GM19324 (cell line): ENCODE results near the gene CTRB1.
"Not testable (repeated sequence)": the region's sequence is repeated elsewhere in the genome, so short reads cannot be mapped to it uniquely, and the experiment has no call there.

ENCODE experiments used
- ATAC-seq: cut with Tn5 transposase; IDR thresholded peaks from one replicate; pipeline ENCODE4 v1.9.1; 2021; ENCODE audit warnings: mild to moderate bottlenecking, moderate library complexity; ENCODE audit not compliant: unreplicated experiment, low FRiP score

Gene CTRB1

GRCh38 chr16:75203667-75204409 is 14.9 kb upstream of the CTRB1 start:
- ATAC-seq, result no peak

- ATAC-seq, result no peak
Measured at GRCh38 chr16:75204410-75204758, 14.4 kb upstream of the CTRB1 start.

DNA sequence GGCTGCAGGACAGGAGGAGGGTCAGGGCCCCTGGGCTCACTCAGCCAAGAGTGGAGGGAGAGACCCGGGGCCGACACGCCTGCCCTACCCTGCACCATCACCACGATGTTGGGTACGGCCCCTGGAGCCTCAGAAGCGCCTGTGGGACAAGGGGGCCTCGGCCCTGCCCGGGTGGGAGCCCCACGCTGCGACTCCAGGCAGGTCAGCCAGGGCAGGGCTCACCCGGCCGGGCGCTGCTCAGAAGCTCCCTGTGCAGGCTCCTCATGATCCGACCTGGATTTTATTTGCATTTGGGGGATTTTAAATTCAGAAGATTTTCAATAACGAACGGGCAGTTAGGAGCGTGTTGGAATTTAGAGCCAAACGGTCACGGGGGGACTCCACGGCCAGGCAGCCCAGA is 13.9 kb upstream of the CTRB1 start:
- not testable (repeated sequence) for ATAC-seq

GRCh38 chr16:75205438-75205837 is 13.3 kb upstream of the CTRB1 start:
- not testable (repeated sequence) for ATAC-seq

- not testable (repeated sequence) for ATAC-seq
Measured at GRCh38 chr16:75205961-75206748, 12.6 kb upstream of the CTRB1 start.

- ATAC-seq, result no peak
Measured at GRCh38 chr16:75206749-75207451, 11.9 kb upstream of the CTRB1 start, which contains the start of gene CTRB2. Gene CTRB2, minus strand, starts transcription at chr16:75207161. Its CDS starts 20 bp downstream, at chr16:75207141.

DNA sequence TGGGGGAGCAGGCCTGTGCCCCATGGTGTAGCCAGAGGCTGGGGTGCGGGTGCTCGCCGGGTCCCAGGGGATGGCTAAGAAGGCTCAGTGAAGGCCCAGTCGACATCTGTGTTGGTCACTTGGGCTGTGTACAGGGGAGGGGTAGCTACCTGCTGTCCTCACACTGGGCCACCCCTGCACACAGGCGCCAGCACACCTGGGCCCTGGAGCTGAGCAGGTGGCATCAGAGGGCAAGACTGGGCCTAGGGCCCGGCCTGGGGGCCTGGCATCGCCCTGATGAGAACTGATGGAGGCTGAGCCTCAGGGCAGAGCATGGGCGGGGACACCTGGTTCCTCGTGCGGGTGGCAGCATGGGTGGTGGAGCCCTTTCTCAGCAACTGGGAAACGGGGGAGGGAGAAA is 11.0 kb upstream of the CTRB1 start:
- ATAC-seq, result no peak

DNA sequence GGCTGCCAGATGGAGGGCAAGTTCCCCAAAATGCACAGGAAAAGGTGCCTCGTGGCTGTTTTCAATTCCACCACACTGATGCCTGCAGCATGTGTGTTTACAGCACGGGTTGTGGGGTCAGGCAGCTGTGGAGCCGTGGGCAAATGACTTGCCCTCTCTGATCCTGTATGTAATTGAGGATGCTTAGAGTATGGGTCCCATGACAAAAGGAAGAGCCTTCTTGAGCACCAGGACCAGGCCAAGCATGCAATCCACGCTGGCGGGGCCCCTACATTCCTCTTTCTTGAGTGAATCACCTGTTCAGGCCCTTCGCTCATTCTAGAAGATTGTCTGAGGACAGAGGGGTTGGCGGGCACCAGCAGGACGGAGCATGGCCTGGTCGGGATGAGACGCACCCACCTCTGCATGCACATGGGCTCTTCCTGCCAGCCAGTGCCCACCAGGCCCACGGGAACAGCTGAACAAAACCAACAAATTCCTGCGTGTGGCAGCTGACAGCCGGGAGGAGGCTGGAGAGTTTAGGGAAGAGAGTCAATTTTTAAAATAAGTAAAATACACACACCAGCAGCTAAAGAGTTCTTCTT is 10.5 kb upstream of the CTRB1 start:
- ATAC-seq, result no peak

GRCh38 chr16:75208861-75209505 is 9.8 kb upstream of the CTRB1 start:
- ATAC-seq, result no peak

- ATAC-seq, result not testable (repeated sequence)
Measured at GRCh38 chr16:75209514-75209913, 9.3 kb upstream of the CTRB1 start.

- ATAC-seq, result no peak
Measured at GRCh38 chr16:75209944-75210343, 8.8 kb upstream of the CTRB1 start.

GRCh38 chr16:75211286-75211685 is 7.5 kb upstream of the CTRB1 start:
- ATAC-seq, result not testable (repeated sequence)

DNA sequence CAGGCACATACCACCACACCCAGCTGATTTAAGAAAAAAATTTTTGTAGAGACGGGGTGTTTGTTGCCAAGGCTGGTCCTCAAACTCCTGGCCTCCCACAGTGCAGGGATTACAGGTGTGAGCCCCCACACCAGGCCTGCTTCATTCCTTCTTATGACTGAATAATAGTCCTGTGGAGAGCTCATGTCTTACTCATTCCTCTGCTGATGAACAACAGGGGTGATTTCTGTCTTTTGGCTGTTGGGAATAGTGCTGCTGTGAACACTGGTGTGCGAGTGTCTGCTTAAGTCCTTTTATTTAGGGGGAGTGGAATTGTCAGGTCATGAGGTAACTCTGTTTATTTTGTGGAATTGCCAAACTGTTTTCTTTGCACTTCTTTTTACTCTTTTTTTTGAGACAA is 2.7 kb upstream of the CTRB1 start:
- ATAC-seq, result no peak

DNA sequence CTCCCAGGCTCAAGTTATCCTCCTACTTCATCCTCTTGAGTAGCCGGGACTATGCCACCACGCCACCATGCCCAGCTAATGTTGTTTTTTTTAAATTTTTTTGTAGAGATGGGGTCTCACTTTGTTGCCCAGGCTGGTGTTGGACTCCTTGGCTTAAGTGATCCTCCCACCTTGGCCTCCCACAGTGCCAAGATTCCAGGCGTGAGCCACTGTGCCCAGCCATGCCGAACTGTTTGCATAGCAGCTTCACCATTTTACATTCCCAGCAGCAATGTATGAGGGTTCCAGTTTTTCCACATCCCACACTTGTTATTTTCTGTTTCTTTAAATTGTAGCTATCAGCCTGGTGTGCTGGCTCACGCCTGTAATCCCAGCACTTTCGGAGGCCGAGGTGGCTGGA is 2.2 kb upstream of the CTRB1 start:
- ATAC-seq, result no peak

- no peak for ATAC-seq
Measured at GRCh38 chr16:75217389-75217851, 1.4 kb upstream of the CTRB1 start.

DNA sequence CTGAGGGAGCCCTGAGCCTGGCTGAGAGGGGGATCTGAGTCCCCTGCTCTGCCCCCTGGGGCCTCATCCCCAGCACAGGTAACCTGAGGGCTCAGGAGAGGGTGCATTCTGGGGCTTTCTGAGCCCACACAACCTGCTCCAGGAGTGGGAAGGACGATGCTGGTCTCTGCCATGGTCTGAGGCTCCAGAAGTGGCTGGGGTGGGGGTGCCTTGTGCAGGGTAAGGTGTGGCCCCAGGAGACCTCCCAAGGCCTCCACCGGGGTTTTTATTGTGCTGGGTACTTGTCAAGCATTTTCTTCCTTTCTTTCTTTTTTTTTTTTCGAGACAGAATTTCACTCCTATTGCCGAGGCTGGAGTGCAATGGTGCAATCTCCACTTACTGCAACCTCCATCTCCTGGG is 300 bp downstream of the CTRB1 start:
- no peak for ATAC-seq

DNA sequence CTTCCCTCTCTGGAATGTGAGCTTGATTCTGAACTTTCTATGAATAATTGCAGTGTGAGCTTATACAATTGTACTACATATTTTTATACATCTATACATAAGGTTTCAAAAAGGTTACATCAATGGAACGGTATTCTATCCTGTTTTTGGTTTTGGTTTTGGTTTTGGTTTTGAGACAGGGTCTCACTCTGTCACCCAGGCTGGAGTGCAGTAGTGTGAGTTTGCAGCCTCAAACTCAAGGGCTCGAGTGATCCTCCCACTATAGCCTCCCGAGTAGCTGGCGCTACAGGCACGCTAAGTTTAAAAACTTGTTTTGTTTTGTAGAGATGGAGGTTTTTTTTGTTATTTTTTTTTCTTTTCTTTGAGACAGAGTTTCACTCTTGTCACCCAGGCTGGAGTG is 1.1 kb downstream of the CTRB1 start:
- no peak for ATAC-seq

GRCh38 chr16:75222271-75222783 is 3.5 kb downstream of the CTRB1 start:
- ATAC-seq, result no peak

GRCh38 chr16:75223129-75223528 is 4.3 kb downstream of the CTRB1 start:
- ATAC-seq, result not testable (repeated sequence)
